Fibroblast of lung (primary cell): Measurements from ENCODE around the gene GPC6. TPM values are rescaled to one million over a fixed set of nuclear protein-coding genes. Genes with fewer than 3 reads are reported as not detected.
A peak's percentile ranks its signal among the peaks of the same experiment; 100 is the strongest.

Experiments
- DNase-seq, 2 donors: peaks; one replicate each; pipeline versions ENCODE4 v3.0.0 to v3.0.0-alpha.2; 2010; ENCODE audit warnings: low read depth in 2 of 2
- H2AFZ ChIP-seq: 2 replicates; pipeline ENCODE4 v1.5.1; 2012; ENCODE audit warnings: low read length, control low read depth, inconsistent platforms
- H3K27ac ChIP-seq: 2 replicates; pipeline ENCODE4 v1.5.1; 2011; ENCODE audit warnings: low read length, control low read depth; ENCODE audit not compliant: insufficient read depth
- H3K27me3 ChIP-seq: 2 replicates; pipeline ENCODE4 v1.5.1; 2011; ENCODE audit warnings: mild to moderate bottlenecking, low read length; ENCODE audit not compliant: control insufficient read depth, insufficient read depth
- H3K36me3 ChIP-seq: 2 replicates; pipeline ENCODE4 v1.5.1; 2011; ENCODE audit warnings: low read length; ENCODE audit not compliant: control insufficient read depth, insufficient read depth
- H3K4me1 ChIP-seq: 2 replicates; pipeline ENCODE4 v1.5.1; 2011; ENCODE audit warnings: low read length; ENCODE audit not compliant: control insufficient read depth, insufficient read depth; ENCODE audit errors: extremely low read depth
- H3K4me2 ChIP-seq: 2 replicates; pipeline ENCODE4 v1.5.1; 2011; ENCODE audit warnings: low read length, control low read depth; ENCODE audit not compliant: insufficient read depth; ENCODE audit errors: extremely low read depth
- H3K4me3 ChIP-seq, 4 experiments: fragments of 200-600 bp in 1 of 4; sonication (generic) in 1 of 4; replicated peaks in 1 of 4; 2 replicates each; pipeline ENCODE4 v1.5.1; 2011 to 2016; ENCODE audit warnings: low read length in 4 of 4, low read depth in 3 of 4, mild to moderate bottlenecking in 3 of 4, control low read depth in 2 of 4, inconsistent platforms in 1 of 4, mixed read lengths in 1 of 4; ENCODE audit not compliant: insufficient read depth in 1 of 4; ENCODE audit errors: control extremely low read depth in 1 of 4
- H3K79me2 ChIP-seq: 2 replicates; pipeline ENCODE4 v1.5.1; 2012; ENCODE audit warnings: mild to moderate bottlenecking, low read length, inconsistent platforms; ENCODE audit not compliant: control insufficient read depth, insufficient read depth
- H3K9ac ChIP-seq: 2 replicates; pipeline ENCODE4 v1.5.1; 2011; ENCODE audit warnings: mild to moderate bottlenecking, low read length, control low read depth; ENCODE audit not compliant: insufficient read depth
- H3K9me3 ChIP-seq: 2 replicates; pipeline ENCODE4 v1.5.1; 2012; ENCODE audit warnings: low read depth, low read length; ENCODE audit not compliant: control insufficient read depth, insufficient read depth
- H4K20me1 ChIP-seq: 2 replicates; pipeline ENCODE4 v1.5.1; 2011; ENCODE audit warnings: low read length; ENCODE audit not compliant: control insufficient read depth, insufficient read depth; ENCODE audit errors: extremely low read depth
- EZH2 ChIP-seq: IDR thresholded peaks from 2 replicates; pipeline ENCODE4 v1.5.1; 2012; ENCODE audit warnings: low read length, control low read depth, mild to moderate bottlenecking; ENCODE audit errors: missing control alignments
- polyA plus RNA-seq, 2 donors: library from polyadenylated mRNA; depleted of rRNA in 1 of 2; stranded (reverse) in 1 of 2; unstranded in 1 of 2; fragments of >200 nt; gene quantifications; 2 replicates each; pipeline ENCODE4 v1.2.1, GENCODE V29; 2011 to 2012; ENCODE audit warnings: missing spikeins in 1 of 2
- total RNA-seq: library from RNA; depleted of rRNA; stranded (reverse); fragments of >200 nt; gene quantifications from 2 replicates; pipeline ENCODE4 v1.2.1, GENCODE V29; 2014
- TF ChIP-seq, protein P1 (sequence below), 2 donors: IDR thresholded peaks in 1 of 2; conservative IDR thresholded peaks in 1 of 2; 1 replicate in 1 of 2; 2 replicates in 1 of 2; pipeline ENCODE4 v1.5.1; 2011 to 2012; ENCODE audit warnings: low read length in 2 of 2, control low read depth in 1 of 2, inconsistent platforms in 1 of 2, low read depth in 1 of 2, mild to moderate bottlenecking in 1 of 2

Gene GPC6
- total and polyA plus RNA-seq, 2 donors (not counting 1 experiment from before 2014, with no cell fraction given): 11.2 to 33.7 TPM

DNA sequence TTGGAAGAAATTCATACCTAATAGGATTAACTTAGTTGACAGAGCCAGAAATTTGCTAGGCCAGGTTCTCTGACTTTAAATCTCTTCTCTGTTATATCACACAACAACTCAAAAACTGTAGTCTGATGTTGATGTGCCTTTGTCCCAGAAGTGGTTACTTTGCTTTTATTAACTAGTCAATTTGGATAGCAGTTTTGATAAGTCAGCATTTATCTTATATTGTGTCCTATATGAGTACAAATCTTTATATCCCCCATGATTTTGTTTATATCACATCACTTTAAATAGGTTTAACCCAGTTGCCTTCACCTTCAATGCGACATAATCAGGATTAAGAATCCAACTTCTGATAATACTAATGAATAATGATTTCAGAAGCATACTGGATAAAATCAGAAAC is 459.3 kb downstream of the GPC6 start:
- no peak overlapping the region for H3K4me3 ChIP-seq
- H3K9ac ChIP-seq: no peak overlapping the region
- no peaks in the 10 kb centered on the region for H3K27me3 ChIP-seq
- H3K4me2 ChIP-seq: no peak overlapping the region
- DNase-seq: no peak
- no peak overlapping the region for H3K27ac ChIP-seq
- no peaks in the 10 kb centered on the region for H3K79me2 ChIP-seq
- H3K9me3 ChIP-seq: no peaks in the 10 kb centered on the region
- TF ChIP-seq, protein P1, sequence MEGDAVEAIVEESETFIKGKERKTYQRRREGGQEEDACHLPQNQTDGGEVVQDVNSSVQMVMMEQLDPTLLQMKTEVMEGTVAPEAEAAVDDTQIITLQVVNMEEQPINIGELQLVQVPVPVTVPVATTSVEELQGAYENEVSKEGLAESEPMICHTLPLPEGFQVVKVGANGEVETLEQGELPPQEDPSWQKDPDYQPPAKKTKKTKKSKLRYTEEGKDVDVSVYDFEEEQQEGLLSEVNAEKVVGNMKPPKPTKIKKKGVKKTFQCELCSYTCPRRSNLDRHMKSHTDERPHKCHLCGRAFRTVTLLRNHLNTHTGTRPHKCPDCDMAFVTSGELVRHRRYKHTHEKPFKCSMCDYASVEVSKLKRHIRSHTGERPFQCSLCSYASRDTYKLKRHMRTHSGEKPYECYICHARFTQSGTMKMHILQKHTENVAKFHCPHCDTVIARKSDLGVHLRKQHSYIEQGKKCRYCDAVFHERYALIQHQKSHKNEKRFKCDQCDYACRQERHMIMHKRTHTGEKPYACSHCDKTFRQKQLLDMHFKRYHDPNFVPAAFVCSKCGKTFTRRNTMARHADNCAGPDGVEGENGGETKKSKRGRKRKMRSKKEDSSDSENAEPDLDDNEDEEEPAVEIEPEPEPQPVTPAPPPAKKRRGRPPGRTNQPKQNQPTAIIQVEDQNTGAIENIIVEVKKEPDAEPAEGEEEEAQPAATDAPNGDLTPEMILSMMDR (conservative IDR thresholded peaks at IDR 0.05 in 1 of 2, IDR thresholded peaks at IDR 0.05 in 1 of 2; ENCODE audit: low read depth in 1 of 2, low read length in 2 of 2): no peak
- no peak for TF ChIP-seq EZH2
- H3K36me3 ChIP-seq: no peaks in the 10 kb centered on the region
- H2AFZ ChIP-seq: no peak overlapping the region
- no peaks in the 10 kb centered on the region for H3K4me1 ChIP-seq
- H4K20me1 ChIP-seq: no peaks in the 10 kb centered on the region

DNA sequence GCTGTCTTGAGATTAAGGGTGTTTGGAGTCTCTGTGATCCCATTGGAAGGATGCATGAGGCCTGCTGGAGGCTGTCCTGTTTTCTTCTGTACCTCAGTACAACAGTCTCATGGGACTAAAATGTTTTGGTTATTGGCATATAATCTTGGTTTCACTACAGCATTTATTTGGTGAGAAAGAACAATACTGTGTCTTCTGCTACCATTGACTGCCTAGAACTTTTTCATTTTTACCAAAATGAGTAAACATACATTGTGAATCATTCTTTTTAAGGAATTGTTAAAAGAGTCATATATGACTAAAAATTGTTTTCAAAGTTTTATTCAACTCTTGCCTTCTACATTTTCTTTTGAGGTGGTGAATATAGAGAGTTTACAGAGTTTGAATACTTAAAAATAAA is 459.8 kb downstream of the GPC6 start:
- Histone ChIP-seq H3K27ac (no peak overlapping the region), H4K20me1 (no peaks in the 10 kb centered on the region), H3K79me2 (no peaks in the 10 kb centered on the region), H3K4me2 (no peak overlapping the region), H2AFZ (no peak overlapping the region), H3K9me3 (no peaks in the 10 kb centered on the region), H3K36me3 (no peaks in the 10 kb centered on the region), H3K9ac (no peak overlapping the region), H3K27me3 (no peaks in the 10 kb centered on the region), H3K4me1 (no peaks in the 10 kb centered on the region), H3K4me3 (no peak overlapping the region)
- DNase-seq: no peak
- TF ChIP-seq, protein P1 (conservative IDR thresholded peaks at IDR 0.05 in 1 of 2, IDR thresholded peaks at IDR 0.05 in 1 of 2; ENCODE audit: low read depth in 1 of 2, low read length in 2 of 2): no peak
- no peak for TF ChIP-seq EZH2

GRCh38 chr13:93687261-93687660 is 460.7 kb downstream of the GPC6 start:
- Histone ChIP-seq H3K36me3 (no peaks in the 10 kb centered on the region), H3K4me2 (no peak overlapping the region), H3K27ac (no peak overlapping the region), H3K4me1 (no peaks in the 10 kb centered on the region), H3K9me3 (no peaks in the 10 kb centered on the region), H2AFZ (no peak overlapping the region), H3K9ac (no peak overlapping the region), H3K4me3 (no peak overlapping the region), H3K27me3 (no peaks in the 10 kb centered on the region), H4K20me1 (no peaks in the 10 kb centered on the region), H3K79me2 (no peaks in the 10 kb centered on the region)
- peak; percentile 6 to 57 for DNase-seq
- no peak for TF ChIP-seq EZH2
- TF ChIP-seq, protein P1 (conservative IDR thresholded peaks at IDR 0.05 in 1 of 2, IDR thresholded peaks at IDR 0.05 in 1 of 2; ENCODE audit: low read depth in 1 of 2, low read length in 2 of 2): no peak
